B cell (primary cell): Measurements from ENCODE around the gene COQ4. TPM values are rescaled to one million over a fixed set of nuclear protein-coding genes. Genes with fewer than 3 reads are reported as not detected.
A peak's percentile ranks its signal among the peaks of the same experiment; 100 is the strongest.

Experiments
- ATAC-seq: fragments of 200-7000 bp; cut with Tn5 transposase; one replicate; pipeline ENCODE4 v1.10.0; 2021; ENCODE audit warnings: low read depth, mild to moderate bottlenecking, moderate number of reproducible peaks, moderate library complexity
- CTCF ChIA-PET: fragments of 350-600 bp; sonication (Branson Sonifier 250); formaldehyde crosslinking; loops from one replicate; lab custom pipeline; 2021; ENCODE audit warnings: antibody characterized with exemption, inconsistent platforms; lab: Charles Lee
- POLR2A ChIA-PET: fragments of 350-600 bp; sonication (Branson Sonifier 250); formaldehyde crosslinking; loops from one replicate; lab custom pipeline; 2021; ENCODE audit warnings: antibody characterized with exemption; lab: Charles Lee
- DNase-seq: peaks from one replicate; pipeline ENCODE4 v3.0.0; 2013
- H2AFZ ChIP-seq: 2 replicates; pipeline ENCODE4 v1.6.1; 2012; ENCODE audit warnings: mild to moderate bottlenecking, low read depth, low read length; ENCODE audit not compliant: insufficient read depth, poor library complexity, severe bottlenecking
- H3K27ac ChIP-seq, 2 donors: 1 replicate in 1 of 2; 2 replicates in 1 of 2; pipeline ENCODE4 v1.5.1; 2012 to 2013; ENCODE audit warnings: low read length in 2 of 2, mild to moderate bottlenecking in 2 of 2, moderate library complexity in 1 of 2
- H3K27me3 ChIP-seq, 4 experiments: fragments of 200-600 bp in 1 of 4; sonication (generic) in 1 of 4; replicated peaks in 1 of 4; 1 replicate in 2 of 4; 2 replicates in 2 of 4; pipeline versions ENCODE4 v1.6.1 to v1.7.0; 2013 to 2016; ENCODE audit warnings: low read length in 3 of 4, mild to moderate bottlenecking in 2 of 4, mixed read lengths in 1 of 4, moderate library complexity in 1 of 4; ENCODE audit not compliant: insufficient read depth in 4 of 4, control insufficient read depth in 3 of 4; ENCODE audit errors: control extremely low read depth in 1 of 4
- H3K36me3 ChIP-seq, 2 experiments: replicated peaks in 1 of 2; 1 replicate in 1 of 2; 2 replicates in 1 of 2; pipeline versions ENCODE4 v1.6.1 to v1.7.1; 2013; ENCODE audit warnings: low read length in 1 of 2; ENCODE audit not compliant: insufficient read depth in 2 of 2, control insufficient read depth in 1 of 2; ENCODE audit errors: control extremely low read depth in 1 of 2, extremely low read depth in 1 of 2
- H3K4me1 ChIP-seq, 2 donors: fragments of 200-600 bp in 1 of 2; sonication (generic) in 1 of 2; 1 replicate in 1 of 2; 2 replicates in 1 of 2; pipeline versions ENCODE4 v1.5.1 to v1.6.1; 2013 to 2017; ENCODE audit warnings: low read length in 2 of 2; ENCODE audit not compliant: control insufficient read depth in 2 of 2, insufficient read depth in 2 of 2
- H3K4me2 ChIP-seq: replicated peaks from 2 replicates; pipeline ENCODE3; 2012; ENCODE audit warnings: mild to moderate bottlenecking, low read depth, low read length; ENCODE audit not compliant: poor library complexity, severe bottlenecking
- H3K4me3 ChIP-seq, 5 experiments: fragments of 200-600 bp in 1 of 5; sonication (generic) in 1 of 5; 1 replicate in 3 of 5; 2 replicates in 2 of 5; pipeline versions ENCODE4 v1.5.1 to v1.7.0; 2011 to 2016; ENCODE audit warnings: low read length in 4 of 5, mild to moderate bottlenecking in 4 of 5, low read depth in 2 of 5, control low read depth in 1 of 5, moderate library complexity in 1 of 5; ENCODE audit not compliant: insufficient read depth in 1 of 5; ENCODE audit errors: control extremely low read depth in 1 of 5, extremely low read depth in 1 of 5
- H3K79me2 ChIP-seq: fragments of 200-600 bp; sonication (generic); one replicate; pipeline ENCODE4 v1.6.0; 2016; ENCODE audit warnings: low read length; ENCODE audit not compliant: control insufficient read depth, insufficient read depth
- H3K9ac ChIP-seq: fragments of 200-600 bp; sonication (generic); 2 replicates; pipeline ENCODE4 v1.6.1; 2017; ENCODE audit warnings: mild to moderate bottlenecking, low read length, moderate library complexity
- H3K9me3 ChIP-seq, 3 donors: one replicate each; pipeline versions ENCODE4 v1.6.1 to v1.7.1; 2013; ENCODE audit warnings: low read length in 2 of 3; ENCODE audit not compliant: control insufficient read depth in 2 of 3, insufficient read depth in 1 of 3; ENCODE audit errors: control extremely low read depth in 1 of 3
- H4K20me1 ChIP-seq: 2 replicates; pipeline ENCODE4 v1.6.0; 2012; ENCODE audit warnings: mild to moderate bottlenecking, low read length; ENCODE audit not compliant: insufficient read depth, control insufficient read depth, poor library complexity, severe bottlenecking
- H3K27ac Mint-ChIP-seq: one replicate; pipeline ENCODE4 v1.8.0; 2021; ENCODE audit warnings: mixed read lengths
- H3K27me3 Mint-ChIP-seq: one replicate; pipeline ENCODE4 v1.8.0; 2021; ENCODE audit warnings: mixed read lengths
- H3K4me1 Mint-ChIP-seq: one replicate; pipeline ENCODE4 v1.8.0; 2021; ENCODE audit warnings: mixed read lengths
- H3K4me3 Mint-ChIP-seq: one replicate; pipeline ENCODE4 v1.8.0; 2021; ENCODE audit warnings: mixed read lengths
- H3K9me3 Mint-ChIP-seq: one replicate; pipeline ENCODE4 v1.8.0; 2022; ENCODE audit warnings: mixed read lengths; ENCODE audit not compliant: insufficient read depth
- EZH2 ChIP-seq: IDR thresholded peaks from 2 replicates; pipeline ENCODE4 v1.6.1; 2012; ENCODE audit warnings: borderline replicate concordance, low read depth, mild to moderate bottlenecking, moderate library complexity, low read length; ENCODE audit not compliant: insufficient read depth, poor library complexity, severe bottlenecking
- whole genome bisulfite sequencing: methylation state at CpG from one replicate; pipeline ENCODE4 v1.1.5; 2013; ENCODE audit warnings: missing lambda C conversion rate; ENCODE audit not compliant: insufficient coverage; 5-methylcytosine and 5-hydroxymethylcytosine counted together
- intact Hi-C: fragments of 100-400 bp; cut with micrococcal nuclease; formaldehyde crosslinking; loops from one replicate; pipeline ENCODE4 v1.10.0; 2022
- polyA plus RNA-seq: library from polyadenylated mRNA; depleted of rRNA; stranded (reverse); fragments of >200 nt; gene quantifications from 2 replicates; pipeline ENCODE4 v1.2.3, GENCODE V29; 2012
- total RNA-seq, 2 donors: library from RNA; stranded (reverse); fragments of 120-200 nt in 1 of 2; gene quantifications; 1 replicate in 1 of 2; 2 replicates in 1 of 2; pipeline versions ENCODE4 v1.2.3 to v1.2.4, GENCODE V29; 2013 to 2022
- TF ChIP-seq, protein P1 (sequence below): fragments of 200-600 bp; IDR thresholded peaks from one replicate; pipeline ENCODE4 v1.8.0; 2022; ENCODE audit warnings: antibody characterized with exemption, mild to moderate bottlenecking

The COQ4 gene
- total and polyA plus RNA-seq, 2 donors (not counting 1 experiment from before 2014, with no cell fraction given), result 54.9 to 62.8 TPM

DNA sequence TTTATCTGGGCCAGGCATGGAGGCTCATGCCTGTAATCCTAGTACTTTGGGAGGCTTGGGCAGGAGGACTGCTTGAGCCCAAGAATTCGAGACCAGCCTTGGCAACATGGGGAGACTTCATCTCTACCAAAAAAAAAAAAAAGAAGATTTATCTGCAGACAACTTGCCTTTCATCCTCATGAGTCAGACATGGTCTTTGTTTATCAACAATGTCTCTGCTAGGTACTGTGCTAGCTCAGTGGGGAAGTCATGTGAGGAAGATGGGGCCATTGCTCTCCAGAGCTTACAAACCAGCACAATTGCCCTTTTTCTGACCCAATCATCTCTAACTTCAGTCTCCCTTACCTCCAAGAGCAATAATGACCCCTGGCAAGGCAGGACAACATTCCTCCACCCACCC is 50.1 kb downstream of the COQ4 start:
- TF ChIP-seq, protein P1, sequence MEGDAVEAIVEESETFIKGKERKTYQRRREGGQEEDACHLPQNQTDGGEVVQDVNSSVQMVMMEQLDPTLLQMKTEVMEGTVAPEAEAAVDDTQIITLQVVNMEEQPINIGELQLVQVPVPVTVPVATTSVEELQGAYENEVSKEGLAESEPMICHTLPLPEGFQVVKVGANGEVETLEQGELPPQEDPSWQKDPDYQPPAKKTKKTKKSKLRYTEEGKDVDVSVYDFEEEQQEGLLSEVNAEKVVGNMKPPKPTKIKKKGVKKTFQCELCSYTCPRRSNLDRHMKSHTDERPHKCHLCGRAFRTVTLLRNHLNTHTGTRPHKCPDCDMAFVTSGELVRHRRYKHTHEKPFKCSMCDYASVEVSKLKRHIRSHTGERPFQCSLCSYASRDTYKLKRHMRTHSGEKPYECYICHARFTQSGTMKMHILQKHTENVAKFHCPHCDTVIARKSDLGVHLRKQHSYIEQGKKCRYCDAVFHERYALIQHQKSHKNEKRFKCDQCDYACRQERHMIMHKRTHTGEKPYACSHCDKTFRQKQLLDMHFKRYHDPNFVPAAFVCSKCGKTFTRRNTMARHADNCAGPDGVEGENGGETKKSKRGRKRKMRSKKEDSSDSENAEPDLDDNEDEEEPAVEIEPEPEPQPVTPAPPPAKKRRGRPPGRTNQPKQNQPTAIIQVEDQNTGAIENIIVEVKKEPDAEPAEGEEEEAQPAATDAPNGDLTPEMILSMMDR, result no peak
- no peak for TF ChIP-seq EZH2
- H3K27ac ChIP-seq, result no peak overlapping the region
- DNase-seq (no peak), ATAC-seq (no peak)
- H3K36me3 ChIP-seq, result peaks cover 2 to 20% of the 10 kb centered on the region in 2 experiments
- peaks cover 49% of the 10 kb centered on the region for H4K20me1 ChIP-seq
- no peak overlapping the region for H2AFZ ChIP-seq
- no peak overlapping the region for H3K4me3 ChIP-seq
- H3K27me3 ChIP-seq, result no peaks in the 10 kb centered on the region
- intact Hi-C loops, result loop anchor here (5.0 kb wide), 2 partner anchors 510 to 575 kb away; partner anchors contain the start of genes DOLK, KYAT1, LRRC8A and NUP188
- H3K27ac Mint-ChIP-seq, result no peak overlapping the region
- whole genome bisulfite sequencing, result no CpG with 5 or more reads among the region's 1 CpG
- POLR2A ChIA-PET, result interaction anchor here (2.9 kb wide), 1 partner anchor 11 kb away, joined by 20 read pairs; no protein-coding TSS in a partner anchor
- H3K9ac ChIP-seq, result no peak overlapping the region
- no peaks in the 10 kb centered on the region for H3K9me3 ChIP-seq
- H3K4me3 Mint-ChIP-seq, result peak overlapping the region; percentile 95
- H3K4me1 ChIP-seq, result peaks cover 15 to 23% of the 10 kb centered on the region in 2 donors
- H3K79me2 ChIP-seq, result peaks cover 72% of the 10 kb centered on the region
- peak overlapping the region; percentile 20 for H3K4me2 ChIP-seq
- CTCF ChIA-PET, result interaction anchor here (2.8 kb wide), 1 partner anchor 47 kb away, joined by 14 read pairs; the partner anchor contains the start of gene CERCAM
- H3K27me3 Mint-ChIP-seq, result no peaks in the 10 kb centered on the region
- peaks cover 30% of the 10 kb centered on the region for H3K4me1 Mint-ChIP-seq
- H3K9me3 Mint-ChIP-seq, result no peaks in the 10 kb centered on the region

DNA sequence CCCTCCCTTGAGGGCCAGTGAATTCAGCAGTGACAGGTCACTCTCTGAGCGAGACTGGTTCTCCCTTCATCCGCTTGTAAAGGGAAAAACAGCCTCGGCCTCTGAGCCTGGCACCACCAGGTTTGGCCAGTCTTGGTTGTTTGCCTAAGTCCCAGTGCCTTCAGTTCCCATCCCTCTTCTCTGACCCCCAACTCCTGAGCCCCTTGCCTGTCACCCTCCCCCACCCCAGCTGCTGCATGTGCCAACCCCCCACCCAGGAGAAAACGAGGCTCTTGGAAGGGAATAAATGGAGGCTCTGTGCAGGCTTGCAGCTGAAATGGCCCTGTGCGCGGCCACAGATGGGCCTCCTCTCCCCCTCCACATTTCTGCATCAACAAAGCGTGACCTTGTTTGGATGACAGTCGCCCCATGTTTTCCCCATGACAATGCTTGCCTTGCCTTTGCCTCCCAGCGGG is 51.6 kb downstream of the COQ4 start:
- no peak overlapping the region for H3K27ac Mint-ChIP-seq
- H3K27ac ChIP-seq, result no peak overlapping the region
- 97% methylated on average over 7 of the region's 9 CpGs for WGBS
- H3K36me3 ChIP-seq, result peaks cover 2 to 30% of the 10 kb centered on the region in 2 experiments
- TF ChIP-seq, protein P1, result no peak
- no peak for TF ChIP-seq EZH2
- no peak overlapping the region for H3K4me3 Mint-ChIP-seq
- no peak overlapping the region for H2AFZ ChIP-seq
- peaks cover 53% of the 10 kb centered on the region for H4K20me1 ChIP-seq
- CTCF ChIA-PET, result no interaction called here
- H3K27me3 ChIP-seq, result no peaks in the 10 kb centered on the region
- no peaks in the 10 kb centered on the region for H3K9me3 ChIP-seq
- H3K4me1 Mint-ChIP-seq, result peaks cover 30% of the 10 kb centered on the region
- peaks cover 15 to 23% of the 10 kb centered on the region in 2 donors for H3K4me1 ChIP-seq
- no peak overlapping the region for H3K4me3 ChIP-seq
- no peak for DNase-seq
- H3K4me2 ChIP-seq, result no peak overlapping the region
- no peak for ATAC-seq
- H3K27me3 Mint-ChIP-seq, result no peaks in the 10 kb centered on the region
- peaks cover 84% of the 10 kb centered on the region for H3K79me2 ChIP-seq
- POLR2A ChIA-PET, result no interaction called here
- no peaks in the 10 kb centered on the region for H3K9me3 Mint-ChIP-seq
- intact Hi-C loops, result loop anchor here (5.0 kb wide), 2 partner anchors 508 to 573 kb away; partner anchors contain the start of genes DOLK, KYAT1, LRRC8A and NUP188
- no peak overlapping the region for H3K9ac ChIP-seq
